Hematopoietic multipotent progenitor cell treated with erythropoietin and hydrocortisone succinate and interleukin-3 and kit ligand, for 15 days (in vitro differentiated cells): Measurements from ENCODE around the gene CALCOCO2.

Experiments used
- DNase-seq: peaks from one replicate; pipeline ENCODE4 v3.0.0-alpha.2; 2015; ENCODE audit warnings: low spot score

The CALCOCO2 gene

DNA sequence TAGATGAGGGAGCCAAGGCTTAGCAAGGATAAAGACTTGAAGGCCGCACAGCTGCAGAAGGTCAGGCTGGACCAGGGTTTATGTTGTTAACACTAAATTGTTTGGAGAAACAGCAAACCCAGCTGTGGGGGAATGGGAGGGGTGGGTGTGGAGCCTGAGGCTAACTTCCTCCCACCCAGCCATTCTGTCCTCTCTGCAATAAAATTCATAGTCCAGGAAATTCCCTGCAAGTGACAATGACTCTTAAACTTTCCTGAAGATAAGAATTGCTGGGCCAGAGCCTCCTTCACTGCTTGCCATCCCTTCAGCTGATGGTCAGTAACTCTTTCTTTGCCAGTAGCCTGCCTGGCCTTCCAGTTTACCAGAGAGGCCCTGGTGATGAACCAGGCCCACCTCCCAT, 42.4 kb downstream of the CALCOCO2 start:
- DNase-seq, result no peak

DNA sequence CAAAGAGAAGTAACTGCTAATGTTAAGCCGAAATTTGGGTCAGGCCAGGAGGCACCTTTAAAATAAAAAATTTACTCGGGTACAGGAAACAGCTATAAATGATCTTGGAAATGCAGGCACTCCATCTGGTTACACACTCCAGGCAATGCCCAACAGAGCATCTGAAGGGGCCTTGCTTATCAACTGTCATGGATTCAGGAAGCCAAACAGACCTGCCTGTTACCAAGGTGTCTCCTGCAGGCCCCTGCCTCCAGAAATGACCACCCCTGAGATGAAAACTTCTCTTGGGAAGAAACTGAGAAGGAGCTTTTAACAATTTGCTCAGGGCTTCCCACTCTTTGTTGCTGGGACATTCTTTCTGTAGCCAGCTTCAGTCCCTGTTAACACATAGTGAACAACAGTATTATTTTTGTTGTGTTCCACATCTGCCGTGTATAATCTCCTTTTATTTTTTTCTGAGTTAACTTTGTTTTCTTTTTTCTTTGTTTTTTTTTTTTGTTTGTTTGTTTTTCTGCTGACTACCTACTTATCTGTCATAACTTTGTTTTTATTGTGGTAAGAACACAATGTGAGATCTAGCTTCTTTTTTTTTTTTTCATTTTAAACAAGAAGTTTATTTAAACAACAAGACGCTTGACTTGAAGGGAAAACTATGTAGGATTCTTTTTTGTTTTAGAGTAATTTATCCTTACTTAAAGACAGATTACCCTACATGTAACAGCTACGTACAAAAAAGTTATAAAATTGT, 43.0 kb downstream of the CALCOCO2 start:
- DNase-seq, result no peak

DNA sequence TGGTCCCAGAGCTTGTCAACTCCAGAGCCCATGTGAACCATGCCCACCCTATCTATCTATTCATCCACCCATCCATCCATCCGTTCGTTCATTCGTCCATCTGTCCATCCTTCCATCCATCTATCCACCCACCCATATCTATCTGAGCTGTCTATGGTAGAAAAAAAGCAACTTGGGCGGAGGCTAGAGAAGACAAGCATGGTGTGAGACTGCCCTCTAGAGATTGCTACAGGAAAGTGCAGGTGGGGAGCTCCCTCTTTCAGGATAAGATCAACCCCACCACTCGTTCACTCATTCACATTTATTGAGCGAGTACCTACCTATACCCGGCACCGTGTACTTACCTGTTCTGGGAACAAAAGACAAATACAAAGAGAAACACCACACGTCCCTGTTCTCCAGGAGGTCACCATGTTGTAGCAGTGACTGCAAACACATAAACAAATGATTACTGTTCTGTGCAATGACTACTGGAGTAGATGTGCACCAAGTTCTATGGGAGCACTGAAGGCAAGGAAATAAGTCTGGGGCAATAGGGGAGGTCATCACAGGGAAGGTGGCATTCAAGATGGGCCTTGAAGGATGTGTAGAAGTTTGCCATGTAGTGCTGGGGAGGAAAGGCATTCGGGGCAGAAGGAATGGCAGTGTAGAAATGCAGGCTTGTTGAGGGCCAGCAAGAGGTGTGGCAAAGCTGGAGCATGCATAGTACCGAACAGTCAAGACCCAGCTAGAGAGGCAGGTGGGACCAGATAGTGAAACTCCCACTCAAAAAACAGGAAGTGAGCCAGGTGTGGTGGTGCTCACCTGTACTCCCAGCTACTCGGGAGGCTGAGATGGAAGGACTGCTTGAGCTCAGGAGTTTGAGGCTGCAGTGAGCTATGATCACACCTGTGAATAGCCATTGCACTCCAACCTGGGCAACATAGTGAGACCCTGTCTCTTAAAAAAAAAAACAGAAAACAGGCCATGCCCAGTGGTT, 48.4 kb downstream of the CALCOCO2 start:
- peak; percentile 76 for DNase-seq

DNA sequence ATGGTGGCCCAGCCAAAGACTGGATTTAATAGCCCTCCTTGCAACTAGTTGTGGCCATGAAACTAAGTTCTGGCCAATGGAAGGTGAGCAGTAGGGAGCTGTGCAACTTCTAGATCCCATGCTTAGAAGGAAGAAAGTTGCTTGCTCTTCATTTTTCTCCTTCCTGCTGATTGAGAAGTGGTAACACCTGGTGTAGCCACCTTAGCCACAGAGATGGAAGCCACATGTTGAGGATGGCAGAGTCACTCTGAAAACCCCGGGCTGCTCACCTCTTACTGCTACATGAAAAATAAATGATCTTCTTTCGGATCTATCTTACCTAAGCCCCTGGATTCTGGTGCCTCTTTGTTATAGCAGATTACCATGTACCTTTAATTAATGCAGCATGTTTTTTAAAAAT, 51.4 kb downstream of the CALCOCO2 start:
- DNase-seq, result no peak

DNA sequence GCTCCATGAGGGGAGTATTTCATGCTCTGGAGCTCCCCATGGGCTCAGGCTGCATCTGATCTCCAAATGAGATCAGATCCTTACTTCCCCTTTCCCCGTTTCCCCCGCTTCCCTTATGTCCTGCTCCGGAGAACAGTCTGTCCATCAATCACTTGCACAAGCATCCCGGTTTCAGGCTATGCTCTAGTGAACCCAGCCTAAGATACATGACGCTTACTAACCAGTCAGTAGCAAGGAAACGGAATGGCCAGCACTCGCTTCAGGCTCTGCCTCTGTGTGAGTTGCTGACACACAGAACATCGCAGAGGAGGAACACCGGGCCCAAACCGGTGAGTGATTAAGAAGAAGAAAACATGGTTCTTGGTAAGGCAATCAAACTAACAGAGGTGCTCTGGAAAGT, 52.3 kb downstream of the CALCOCO2 start:
- DNase-seq, result no peak

DNA sequence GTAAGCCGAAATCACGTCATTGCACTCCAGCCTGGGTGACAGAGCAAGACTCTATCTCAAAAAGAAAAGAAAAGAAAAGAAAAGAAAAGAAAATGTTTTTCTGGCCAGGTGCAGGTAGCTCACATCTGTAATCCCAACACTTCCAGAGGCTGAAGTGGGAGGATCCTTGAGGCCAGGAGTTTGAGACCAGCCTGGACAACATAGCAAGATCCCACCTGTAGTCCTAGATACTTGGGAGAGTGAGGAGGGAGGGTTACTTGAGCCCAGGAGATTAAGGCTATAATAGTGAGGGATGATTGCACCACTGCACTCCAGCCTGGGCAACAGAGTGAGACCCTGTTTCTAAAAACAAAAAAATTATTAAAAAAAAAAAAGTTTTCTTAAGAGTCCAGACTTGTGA, 59.3 kb downstream of the CALCOCO2 start:
- DNase-seq, result no peak

DNA sequence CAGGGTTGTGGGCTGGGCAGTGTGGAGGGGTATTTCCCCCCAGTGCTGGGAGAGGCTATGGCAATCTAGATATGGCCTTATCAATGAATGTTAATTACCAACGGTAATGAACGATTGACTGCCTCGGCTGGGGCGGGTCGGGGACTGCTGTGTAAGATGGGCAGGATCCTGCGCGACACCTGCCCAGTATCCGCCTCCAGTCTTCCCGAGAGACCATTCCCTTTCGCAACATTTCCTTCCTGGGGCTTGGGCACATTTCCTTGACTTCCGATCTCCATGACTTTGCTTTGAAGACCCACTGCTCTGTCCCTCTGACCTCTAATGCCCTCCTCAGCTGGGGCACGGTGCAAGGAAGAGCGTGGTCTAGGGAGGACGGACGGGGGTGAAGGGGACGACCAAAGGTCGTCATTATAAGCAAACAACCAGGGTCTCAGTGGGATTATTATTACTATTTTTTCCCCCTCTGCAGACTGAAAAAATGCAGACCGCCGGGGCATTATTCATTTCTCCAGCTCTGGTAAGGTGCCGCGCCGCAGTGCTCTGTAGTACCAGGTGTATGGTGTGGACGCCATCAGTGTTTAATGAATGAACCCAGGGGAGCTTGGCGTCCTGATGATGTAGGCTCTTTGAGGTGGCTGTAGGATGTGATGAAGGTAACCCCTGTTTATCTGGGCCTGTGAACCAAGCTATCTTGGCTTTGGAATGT, 62.3 kb downstream of the CALCOCO2 start:
- DNase-seq, result no peak

DNA sequence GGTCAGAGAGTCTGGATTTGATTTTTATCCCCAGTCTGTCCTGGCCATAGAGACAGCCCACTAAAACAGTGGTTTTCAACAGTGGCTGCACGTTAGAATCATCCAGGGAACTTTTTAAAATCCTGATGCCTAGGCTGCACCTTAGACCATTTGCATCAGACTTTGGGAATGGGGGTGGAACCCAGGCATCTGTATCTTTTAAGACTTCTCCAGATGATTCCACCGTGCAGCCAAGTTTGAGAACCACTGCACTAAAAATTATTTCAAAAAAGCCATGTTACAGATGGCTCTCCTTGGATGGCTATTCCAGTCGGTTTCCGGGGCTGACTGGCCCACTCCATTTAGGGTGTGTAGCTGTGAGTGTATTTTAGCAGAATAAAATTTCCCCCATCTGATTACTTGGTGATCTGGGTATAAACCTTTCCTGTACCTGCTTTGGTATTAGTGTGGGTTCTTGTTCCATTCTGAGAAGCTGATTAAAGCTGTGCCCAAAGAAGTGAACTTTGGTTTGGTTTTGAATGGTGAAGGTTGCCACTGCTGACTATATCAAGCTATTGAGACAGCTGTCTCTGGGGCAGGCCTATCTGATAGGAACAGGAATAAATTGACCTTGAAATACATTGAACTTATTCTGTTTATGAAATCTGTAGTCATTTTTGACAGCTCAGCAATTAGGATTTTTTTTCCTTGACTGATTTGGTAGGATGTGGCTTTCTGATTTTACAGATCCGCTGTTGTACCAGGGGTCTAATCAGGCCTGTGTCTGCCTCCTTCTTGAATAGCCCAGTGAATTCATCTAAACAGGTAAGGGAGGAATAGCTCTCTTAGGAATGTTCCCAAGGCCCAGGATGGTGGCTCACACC, 63.0 kb downstream of the CALCOCO2 start:
- no peak for DNase-seq

DNA sequence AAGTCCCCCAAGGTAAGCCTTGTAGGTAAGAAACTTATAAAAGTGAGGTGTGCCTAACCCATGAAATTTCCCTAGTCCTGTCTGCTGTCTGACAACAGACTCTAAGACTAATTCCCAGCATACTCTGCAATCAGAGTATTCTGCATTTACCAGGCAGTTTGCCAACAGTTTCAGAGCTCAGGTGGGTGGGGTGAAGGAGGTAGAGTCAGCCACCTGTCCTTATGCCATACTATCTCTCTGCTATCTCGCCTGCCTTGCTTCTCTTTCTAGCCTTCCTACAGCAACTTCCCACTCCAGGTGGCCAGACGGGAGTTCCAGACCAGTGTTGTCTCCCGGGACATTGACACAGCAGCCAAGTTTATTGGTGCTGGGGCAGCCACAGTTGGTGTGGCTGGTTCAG, 64.1 kb downstream of the CALCOCO2 start:
- no peak for DNase-seq

DNA sequence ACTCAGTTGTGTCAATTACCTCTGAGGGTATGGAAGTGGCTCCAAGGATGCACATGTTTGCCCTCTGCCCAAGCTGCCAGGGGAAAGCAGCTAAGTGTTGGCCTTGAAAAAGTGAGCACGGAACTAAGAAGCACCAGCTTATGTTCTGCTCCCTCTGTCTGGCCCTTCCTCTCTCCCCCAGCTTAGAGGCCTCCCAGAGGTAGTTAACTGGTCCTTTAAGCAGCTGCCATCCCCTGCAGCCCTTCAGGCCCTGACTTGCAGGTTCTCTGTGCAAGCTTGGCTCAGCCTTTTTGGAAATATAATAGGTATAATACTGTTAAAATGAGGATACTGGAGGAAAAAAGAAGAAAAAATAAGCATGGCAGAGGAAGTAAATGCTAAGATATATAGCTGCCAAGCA, 70.4 kb downstream of the CALCOCO2 start:
- DNase-seq, result no peak

DNA sequence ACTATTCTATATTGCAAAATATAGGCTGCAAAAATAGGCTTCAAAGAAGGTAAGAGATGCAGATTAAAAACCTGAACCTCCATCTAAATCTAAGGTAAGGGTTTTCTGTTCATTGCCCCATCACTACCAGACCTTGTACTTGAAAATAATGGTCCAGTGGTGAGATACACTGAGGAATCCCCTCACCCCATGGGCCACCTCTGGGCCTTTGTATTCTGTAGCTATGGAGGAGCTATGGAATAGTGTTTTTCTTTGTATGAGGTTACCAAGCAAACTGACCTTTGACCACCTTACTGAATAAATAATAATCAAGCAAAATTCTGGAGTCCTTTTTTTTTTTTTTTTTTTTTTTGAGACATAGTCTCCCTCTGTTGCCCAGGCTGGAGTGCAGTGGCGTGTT, 72.6 kb downstream of the CALCOCO2 start:
- no peak for DNase-seq

DNA sequence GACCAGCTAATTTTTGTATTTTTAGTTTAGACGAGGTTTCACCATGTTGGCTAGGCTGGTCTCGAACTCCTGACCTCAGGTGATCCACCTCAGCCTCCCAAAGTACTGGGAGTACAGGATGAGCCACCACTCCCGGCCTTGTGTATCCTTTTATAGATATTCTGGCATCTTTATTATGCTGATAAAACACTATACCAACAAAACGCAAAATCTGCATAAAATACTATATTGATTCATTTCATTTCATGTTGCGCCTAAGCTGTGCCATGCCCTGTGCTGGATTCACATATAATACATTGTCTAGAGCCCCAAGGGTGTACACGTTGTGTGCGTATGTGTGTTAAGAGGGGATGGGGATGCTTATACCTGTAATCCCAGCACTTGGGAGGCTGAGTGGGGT, 73.6 kb downstream of the CALCOCO2 start:
- DNase-seq, result no peak

DNA sequence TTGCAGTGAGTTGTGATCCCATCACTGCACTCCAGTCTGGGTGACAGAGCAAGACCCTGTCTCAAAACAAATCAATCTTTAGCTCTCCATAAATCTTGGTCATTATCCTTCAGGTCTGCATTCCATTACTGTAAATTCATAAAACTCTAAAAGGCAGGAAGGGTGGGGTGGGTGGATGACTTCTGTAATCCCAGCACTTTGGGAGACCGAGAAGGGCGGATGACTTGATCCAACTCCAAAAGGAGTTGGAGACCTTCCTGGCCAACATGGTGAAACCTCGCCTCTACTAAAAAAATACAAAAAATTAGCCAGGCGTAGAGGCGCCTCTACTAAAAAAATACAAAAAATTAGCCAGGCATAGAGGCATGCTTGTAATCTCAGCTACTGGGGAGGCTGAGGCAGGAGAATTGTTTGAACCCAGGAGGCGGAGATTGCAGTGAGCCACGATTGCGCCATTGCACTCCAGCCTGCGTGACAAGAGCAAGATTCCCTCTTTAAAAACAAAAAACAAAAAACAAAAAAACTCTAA, 75.2 kb downstream of the CALCOCO2 start:
- no peak for DNase-seq

DNA sequence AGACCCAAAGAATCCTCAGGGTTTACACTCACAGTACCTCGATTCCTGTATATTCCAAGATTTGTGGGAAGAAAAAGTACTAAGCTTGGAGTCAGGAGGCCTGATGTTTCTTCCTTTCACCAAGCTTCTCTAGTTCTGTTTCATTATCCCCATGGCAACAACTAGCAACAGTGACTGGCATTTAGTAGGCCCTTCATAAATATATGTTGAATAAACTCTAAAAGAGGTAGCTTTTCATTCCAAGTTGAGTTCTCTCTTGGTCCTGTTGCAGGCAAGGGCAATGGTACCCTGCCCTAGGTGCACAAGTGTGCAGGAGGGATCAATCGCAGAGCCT, 76.8 kb downstream of the CALCOCO2 start:
- peak; percentile 52 for DNase-seq

DNA sequence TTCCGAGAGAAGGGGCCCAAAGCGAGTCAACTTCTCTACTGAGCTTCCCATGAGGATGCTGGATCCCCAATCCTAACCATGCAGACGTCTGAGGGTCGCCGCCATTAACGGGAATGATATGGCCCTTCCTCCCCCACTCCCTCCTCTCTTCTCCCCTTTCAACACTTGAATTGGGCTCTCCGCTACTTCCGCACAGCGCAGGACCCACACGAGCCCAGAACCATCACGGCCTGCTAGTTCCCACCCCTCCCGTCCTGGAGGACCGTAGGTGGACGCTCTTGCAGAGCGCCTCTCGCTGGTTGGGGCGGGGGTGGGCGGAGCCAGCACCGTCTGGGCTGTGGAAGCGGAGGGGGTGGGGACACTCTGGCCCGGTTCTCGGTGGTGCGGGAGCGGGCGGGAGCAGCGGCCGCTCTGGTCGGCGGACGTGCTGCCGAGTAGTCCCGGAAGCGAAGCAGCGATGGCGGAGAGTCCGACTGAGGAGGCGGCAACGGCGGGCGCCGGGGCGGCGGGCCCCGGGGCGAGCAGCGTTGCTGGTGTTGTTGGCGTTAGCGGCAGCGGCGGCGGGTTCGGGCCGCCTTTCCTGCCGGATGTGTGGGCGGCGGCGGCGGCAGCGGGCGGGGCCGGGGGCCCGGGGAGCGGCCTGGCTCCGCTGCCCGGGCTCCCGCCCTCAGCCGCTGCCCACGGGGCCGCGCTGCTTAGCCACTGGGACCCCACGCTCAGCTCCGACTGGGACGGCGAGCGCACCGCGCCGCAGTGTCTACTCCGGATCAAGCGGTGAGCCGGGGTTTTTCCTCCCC, 77.4 kb downstream of the CALCOCO2 start, which contains the start of gene UBE2Z:
Gene UBE2Z, plus strand, starts transcription at position 361 of the 797 bp plus-strand sequence. Its CDS starts 97 bp downstream, at position 458.
- peak; percentile 95 for DNase-seq

DNA sequence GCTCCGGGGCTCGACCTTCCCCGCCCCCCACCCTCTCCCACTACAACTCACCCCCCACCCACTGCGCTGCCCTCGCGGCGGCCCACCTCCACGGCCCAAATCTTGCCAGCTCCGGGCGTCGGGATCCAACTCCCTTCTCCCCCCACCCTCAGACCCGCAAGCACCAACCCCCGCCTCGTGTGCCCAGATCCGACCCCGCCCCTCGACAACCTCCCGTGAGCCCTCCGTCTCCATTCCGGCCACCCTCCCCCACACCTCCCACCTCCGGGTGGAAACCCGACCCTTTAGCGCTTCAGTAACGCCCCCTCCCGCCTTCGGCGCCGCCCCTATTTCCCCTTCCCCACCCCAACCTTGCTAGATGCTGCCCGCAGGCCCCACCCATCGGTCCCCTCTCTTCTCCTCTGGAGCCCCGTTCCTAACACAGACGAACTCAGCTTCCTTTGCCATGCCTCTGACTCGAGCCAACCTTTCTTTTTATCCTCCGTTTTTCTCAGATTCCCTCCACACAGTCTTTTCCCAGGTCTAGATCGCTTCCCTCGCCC, 78.1 kb downstream of the CALCOCO2 start:
- DNase-seq, result peak; percentile 24

DNA sequence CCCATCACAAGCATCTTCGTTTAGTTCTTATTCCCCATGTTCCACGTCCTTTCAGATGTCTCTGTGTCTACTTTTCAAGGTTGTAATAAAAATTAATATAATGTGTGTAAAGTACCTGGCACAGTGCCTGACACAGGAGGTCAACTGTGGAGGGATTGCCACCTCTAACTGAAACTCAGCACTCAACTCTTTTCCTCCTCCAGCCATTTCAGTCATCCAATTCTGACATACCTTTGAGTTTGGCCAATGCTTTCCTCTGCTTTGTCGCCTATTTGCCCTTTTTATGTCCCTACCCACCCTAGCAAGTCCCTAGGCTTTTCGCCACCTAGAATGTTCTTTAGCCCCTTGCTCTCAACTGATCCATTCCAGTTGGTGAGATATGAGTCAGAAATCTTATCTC, 78.9 kb downstream of the CALCOCO2 start:
- DNase-seq, result no peak

DNA sequence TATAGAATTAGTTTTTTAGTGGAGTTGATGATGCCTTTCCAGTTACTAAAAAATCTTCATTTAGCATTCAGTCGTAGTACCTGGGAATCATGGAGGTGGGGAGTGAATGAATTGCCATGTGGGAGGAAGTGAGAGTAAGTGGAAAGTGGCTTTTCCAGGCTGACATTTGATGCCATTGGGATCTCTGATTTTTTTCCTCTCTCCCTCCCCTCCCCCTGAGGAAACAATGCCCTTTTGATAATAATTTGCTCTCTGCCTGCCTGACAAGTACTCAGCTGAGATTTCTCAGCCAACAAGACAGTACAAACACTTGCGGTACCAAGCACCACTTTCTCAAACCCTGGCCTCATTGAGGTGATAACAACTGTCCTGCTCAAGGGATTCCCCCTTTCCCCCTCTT, 79.5 kb downstream of the CALCOCO2 start:
- DNase-seq, result no peak

DNA sequence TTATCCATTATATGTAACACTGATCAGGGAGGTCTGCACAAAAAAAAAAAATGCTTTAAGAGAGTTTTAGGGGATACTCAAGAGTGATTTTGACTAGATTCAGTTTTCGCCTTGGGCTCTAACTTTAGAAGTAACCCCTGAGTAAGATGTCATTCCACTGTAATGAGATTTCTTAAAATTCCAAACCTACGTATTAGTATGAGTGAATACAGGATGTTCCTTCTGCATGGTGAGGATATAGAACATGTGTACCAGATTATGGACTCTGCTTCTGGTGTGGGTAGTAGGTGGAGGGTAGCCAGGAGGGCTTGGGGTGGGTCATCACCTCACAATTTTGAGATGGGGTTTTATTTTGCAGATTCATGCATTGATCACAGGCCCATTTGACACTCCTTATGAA, 81.6 kb downstream of the CALCOCO2 start:
- DNase-seq, result no peak
